ENCODE data around the gene TRIM63.

DNA sequence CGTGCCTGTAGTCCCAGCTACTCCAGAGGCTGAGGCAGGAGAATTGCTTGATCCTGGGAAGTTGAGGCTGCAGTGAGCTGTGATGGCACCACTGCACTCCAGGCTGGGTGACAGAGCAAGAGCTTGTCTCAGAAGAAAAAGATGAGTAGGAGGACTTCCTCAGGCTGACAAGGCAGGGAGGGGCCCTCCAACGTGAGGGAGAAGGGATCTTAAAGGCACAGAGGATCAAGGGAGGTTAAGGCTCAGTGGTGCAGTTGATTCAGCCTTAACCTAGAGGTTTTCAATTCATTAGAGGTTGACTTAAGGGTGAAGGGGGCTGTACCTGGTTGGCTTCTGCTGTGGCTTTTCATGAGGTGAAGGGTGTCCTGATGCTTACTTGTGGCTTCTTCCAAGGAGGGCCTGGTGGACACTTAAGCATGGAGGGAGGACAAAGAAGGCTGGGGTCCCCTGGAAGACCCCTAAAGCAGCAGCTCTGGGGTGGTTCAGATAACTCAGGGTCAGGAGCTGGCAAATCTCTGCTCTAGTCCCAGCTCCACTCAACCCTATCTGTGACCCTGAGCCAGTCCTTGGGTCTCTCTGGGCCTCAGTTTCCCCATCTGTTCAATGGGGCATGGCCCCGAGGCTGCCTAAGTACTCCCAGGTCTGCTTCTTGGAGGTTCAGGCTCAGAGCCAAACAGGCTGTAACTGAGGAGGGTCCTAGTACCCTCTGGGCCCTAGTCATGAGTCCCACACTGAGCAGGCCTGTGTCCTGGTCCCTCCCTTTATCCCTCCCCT lies 39.5 kb downstream of the TRIM63 start:
- TF ChIP-seq EZH2 (IDR thresholded peaks at IDR 0.05; ENCODE audit: borderline replicate concordance, low read depth, low read length, poor library complexity, severe bottlenecking) = no peak
- TF ChIP-seq, protein P1, sequence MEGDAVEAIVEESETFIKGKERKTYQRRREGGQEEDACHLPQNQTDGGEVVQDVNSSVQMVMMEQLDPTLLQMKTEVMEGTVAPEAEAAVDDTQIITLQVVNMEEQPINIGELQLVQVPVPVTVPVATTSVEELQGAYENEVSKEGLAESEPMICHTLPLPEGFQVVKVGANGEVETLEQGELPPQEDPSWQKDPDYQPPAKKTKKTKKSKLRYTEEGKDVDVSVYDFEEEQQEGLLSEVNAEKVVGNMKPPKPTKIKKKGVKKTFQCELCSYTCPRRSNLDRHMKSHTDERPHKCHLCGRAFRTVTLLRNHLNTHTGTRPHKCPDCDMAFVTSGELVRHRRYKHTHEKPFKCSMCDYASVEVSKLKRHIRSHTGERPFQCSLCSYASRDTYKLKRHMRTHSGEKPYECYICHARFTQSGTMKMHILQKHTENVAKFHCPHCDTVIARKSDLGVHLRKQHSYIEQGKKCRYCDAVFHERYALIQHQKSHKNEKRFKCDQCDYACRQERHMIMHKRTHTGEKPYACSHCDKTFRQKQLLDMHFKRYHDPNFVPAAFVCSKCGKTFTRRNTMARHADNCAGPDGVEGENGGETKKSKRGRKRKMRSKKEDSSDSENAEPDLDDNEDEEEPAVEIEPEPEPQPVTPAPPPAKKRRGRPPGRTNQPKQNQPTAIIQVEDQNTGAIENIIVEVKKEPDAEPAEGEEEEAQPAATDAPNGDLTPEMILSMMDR (conservative IDR thresholded peaks at IDR 0.05; ENCODE audit: low read depth, low read length) = no peak

Data from A673 (cell line).